Measurements from ENCODE around the gene GRHPR.

GRHPR gene

GRCh38 chr9:37399336-37399735 lies 23.2 kb upstream of the GRHPR start:
- TF ChIP-seq CTCF (IDR thresholded peaks at IDR 0.05; ENCODE audit: low read depth, low read length) = no peak

GRCh38 chr9:37404590-37404989 lies 17.9 kb upstream of the GRHPR start:
- no peak for DNase-seq (ENCODE audit: extremely low read depth, low read depth)
- no peak for TF ChIP-seq CTCF (IDR thresholded peaks at IDR 0.05; ENCODE audit: low read depth, low read length)

More at GRCh38 chr9:37399336-37399735, 23.2 kb upstream of the GRHPR start:
- no peak for DNase-seq (ENCODE audit: extremely low read depth, low read depth)

- TF ChIP-seq CTCF (IDR thresholded peaks at IDR 0.05; ENCODE audit: low read depth, low read length) = no peak
- no peak for DNase-seq (ENCODE audit: extremely low read depth, low read depth)
Measured at GRCh38 chr9:37405350-37405749, 17.1 kb upstream of the GRHPR start.

GRCh38 chr9:37405764-37406380 lies 16.6 kb upstream of the GRHPR start:
- no peak for TF ChIP-seq CTCF (IDR thresholded peaks at IDR 0.05; ENCODE audit: low read depth, low read length)
- DNase-seq (ENCODE audit: extremely low read depth, low read depth) = no peak

- DNase-seq (ENCODE audit: extremely low read depth, low read depth) = no peak
- no peak for TF ChIP-seq CTCF (IDR thresholded peaks at IDR 0.05; ENCODE audit: low read depth, low read length)
Measured at GRCh38 chr9:37406603-37407401, 15.7 kb upstream of the GRHPR start.

GRCh38 chr9:37407468-37407867 lies 15.0 kb upstream of the GRHPR start:
- no peak for TF ChIP-seq CTCF (IDR thresholded peaks at IDR 0.05; ENCODE audit: low read depth, low read length)
- DNase-seq (ENCODE audit: extremely low read depth, low read depth) = no peak

GRCh38 chr9:37408933-37409710 lies 13.4 kb upstream of the GRHPR start:
- no peak for TF ChIP-seq CTCF (IDR thresholded peaks at IDR 0.05; ENCODE audit: low read depth, low read length)
- no peak for DNase-seq (ENCODE audit: extremely low read depth, low read depth)
